ENCODE measurements around the gene ADD3.

The ADD3 gene

DNA sequence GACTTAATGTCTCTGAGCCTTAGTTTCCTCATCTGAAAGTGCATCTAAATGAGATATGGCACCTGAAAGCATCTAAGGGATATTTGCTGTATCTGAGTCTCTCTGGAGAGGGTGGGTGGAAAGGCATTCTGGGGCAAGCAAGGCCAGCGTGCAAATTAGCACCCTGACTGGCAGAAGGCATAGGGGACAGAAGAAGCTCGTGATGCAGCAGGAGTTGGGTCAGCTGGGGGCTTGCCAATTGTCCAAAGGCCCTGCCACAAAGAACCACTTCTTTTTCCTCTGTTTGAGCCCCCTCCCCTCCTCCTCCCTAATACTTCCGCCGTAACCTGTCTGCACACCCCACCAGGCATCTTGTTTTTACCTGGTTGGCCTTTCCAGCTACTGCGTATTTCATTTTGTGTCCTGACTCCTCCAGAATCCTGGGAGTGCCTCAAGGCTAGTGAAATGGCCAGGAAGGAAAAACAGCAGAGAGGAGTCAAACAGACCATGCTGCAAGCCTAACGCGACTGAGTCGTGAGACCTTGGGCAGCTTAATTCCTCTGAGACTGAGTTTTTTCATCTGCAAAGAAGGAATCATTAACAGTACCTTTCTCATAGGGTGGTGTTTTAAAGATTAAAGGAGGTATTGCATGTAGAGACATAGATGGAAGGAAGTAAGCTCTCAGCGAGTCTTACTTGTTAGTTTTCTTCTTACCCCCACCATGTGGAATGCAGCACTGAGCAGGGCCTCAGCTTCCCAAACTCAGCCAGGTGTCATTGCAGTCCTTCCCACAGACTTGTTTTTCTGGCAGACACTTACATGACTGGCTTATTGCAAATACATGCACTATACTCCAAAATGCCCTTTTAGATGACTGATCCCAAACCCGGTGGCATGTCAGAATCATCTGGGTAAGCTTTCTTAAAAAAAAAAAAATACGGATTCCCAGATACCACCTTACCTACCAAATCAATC lies 150.5 kb downstream of the ADD3 start:
- DNase-seq = no peak

DNA sequence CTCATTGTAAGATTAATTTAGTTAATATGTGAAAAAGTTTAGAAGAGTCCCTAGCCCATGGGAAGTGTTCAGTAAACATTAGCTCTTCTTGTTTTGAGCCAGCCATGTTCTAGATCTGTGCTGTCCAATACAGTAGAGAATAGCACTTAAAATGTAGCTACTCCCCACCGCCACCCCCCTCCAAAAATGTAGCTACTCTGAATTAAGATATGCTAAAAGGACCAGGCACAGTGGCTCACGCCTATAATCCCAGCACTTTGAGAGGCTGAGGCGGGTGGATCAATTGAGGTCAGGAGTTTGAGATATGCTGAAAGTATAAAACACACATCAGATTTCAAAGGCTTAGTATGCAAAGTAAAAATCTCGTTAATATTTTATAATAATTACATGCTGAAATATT lies 152.3 kb downstream of the ADD3 start:
- DNase-seq = no peak

DNA sequence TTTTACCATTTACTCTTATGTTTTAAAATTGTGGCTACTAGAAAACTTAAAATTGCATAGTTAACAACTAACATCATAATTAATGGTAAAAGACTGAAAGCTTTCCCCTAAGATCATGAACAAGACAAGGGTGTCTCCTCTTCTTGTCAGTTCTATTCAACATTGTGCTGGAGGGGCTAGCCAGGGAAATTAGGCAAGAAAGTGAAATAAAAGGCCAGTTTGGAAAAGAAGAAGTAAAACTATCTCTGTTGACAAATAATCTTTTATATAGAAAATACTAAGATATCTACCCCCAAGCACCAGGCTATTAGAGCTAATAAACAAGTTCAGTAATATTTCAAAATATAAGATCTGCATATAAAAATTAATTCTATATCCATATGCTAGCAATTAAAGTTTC lies 152.7 kb downstream of the ADD3 start:
- no peak for DNase-seq

DNA sequence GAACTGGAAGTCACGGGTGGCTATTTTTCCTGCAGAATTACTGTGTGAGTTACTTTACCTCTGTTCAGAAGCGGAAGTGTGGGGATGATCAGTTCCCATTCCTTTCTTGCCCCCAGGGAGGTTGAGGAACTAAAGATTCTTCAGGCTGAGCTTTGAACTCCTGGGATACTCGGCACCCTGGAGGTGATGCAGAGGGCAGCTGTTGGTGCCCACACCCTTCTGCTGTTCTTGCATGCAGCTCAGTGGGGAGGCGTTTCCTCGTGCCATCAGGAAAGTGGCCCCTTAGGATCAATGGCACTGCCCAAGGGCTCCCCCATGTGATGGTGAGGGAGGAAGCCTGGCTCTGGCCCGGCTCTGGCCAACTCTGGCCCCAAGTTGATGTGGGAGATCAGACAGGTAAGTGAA lies 155.0 kb downstream of the ADD3 start:
- DNase-seq = no peak

DNA sequence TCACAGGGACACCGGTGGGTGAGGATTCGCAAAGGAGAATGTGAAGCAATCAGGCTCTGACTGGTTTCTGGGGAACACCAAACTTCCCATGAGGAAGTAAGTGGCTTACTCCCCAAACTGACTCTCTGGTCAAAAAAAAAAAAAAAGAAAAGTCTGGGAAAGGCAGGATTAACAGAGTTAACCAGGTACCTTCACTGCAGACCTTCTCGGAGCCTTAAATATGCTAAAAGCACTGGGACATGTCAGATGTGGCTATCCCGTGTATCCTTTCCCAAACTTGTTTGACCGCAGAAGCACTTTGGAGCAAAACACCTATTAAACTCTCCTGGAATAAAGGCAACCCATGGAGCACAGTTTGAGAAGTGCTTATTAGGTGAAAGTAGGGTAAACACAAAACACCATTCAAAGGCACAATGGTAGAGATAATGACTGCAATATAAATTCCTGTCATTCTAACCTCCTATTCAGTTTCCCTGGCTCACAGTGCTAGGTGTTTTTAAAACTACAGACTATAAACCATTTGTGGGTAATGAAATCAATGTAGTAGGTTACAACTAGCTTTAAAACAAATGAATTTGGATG lies 155.5 kb downstream of the ADD3 start:
- no peak for DNase-seq

DNA sequence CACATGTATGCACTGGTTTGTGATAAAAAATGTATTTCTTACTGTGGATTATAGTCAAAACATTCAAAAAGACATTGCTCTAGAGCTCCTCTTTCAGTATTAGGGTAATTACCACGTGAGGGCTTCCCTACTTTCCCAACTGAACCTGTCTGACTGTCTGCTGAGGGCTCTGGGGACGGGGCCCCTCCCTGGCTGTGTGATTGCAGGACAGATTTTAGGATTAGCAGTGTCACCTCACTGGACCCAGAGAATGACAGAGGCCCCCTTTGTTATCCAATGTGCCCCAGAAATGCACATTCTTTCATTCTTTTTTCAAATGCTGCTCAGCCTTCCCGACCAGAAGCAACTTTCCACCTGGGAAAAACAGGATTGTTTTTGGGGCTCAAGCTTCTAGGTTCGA lies 156.1 kb downstream of the ADD3 start:
- DNase-seq = no peak

DNA sequence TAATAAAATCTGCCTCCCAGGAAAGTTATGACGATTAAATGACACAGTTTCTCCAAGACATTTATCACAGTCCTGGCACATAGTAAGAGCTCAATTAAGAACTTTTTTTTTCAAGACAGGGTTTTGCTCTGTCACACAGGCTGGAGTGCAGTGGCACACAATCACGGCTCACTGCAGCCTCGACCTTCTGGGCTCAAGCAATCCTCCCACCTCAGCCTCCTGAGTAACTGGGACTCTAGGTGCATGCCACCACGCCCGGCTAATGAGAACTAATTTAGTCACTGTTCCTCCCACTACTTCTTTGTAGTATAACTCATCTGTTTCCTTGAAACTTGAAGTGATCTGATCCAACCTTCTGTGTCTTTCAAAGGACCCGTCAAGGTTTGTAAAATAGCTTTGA lies 157.5 kb downstream of the ADD3 start:
- DNase-seq = no peak

DNA sequence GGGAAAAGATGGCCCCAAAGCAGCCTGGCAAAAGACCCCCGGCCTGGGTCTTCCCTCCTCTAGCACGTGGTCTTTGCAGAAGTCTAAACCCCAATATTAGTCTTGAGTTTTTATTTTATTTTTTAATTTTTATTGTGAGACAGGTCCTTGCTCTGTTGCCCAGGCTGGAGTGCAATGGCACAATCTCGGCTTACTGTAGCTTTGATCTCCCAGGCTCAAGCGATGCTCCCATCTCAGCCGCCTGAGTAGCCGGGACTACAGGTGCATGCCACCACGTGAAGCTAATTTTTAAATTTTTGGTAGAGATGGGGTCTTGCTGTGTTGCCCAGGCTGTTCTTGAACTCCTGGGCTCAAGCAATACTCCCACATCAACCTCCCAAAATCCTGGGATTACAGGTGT lies 159.4 kb downstream of the ADD3 start:
- DNase-seq = no peak

DNA sequence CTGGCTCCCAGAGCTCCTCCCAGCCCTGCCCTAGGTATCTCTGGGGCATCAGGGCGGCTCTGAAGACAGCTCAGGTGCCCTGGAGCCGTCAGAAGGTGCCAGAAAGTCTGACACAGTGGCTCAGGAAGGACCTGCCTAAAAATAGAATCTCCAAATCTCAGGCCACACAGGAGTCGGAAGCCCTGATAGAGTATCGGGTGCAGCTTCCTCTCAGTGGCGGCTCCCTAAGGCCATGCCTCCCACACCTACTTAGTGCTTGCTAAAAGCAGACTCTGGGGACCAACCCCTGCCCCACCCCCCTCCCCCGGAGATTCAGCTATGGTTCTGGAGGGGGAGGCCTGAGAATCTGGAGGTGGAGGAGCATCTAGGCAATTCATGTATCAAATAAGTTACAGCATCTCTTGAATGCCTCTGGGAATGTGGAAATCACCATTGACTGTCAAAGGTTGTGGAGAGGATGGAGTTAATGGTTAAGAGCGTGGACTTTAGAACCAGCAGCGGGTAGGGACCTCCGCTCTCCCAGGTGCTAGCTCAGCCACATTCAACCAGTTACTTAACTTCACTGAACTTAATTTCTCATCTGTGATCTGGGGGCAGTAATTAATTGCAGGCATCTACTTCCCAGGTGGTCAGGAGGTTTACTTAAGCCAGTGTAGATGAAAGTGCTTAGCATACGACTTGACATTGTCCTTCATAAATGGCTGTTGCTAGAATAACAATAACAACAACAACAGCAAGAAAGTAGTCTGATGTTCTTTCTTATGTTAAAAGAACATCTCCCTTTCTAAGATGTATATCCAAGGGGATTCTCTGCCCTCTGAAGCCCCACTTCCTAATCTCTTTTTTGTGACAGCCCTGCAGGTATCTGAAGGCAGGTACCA lies 161.1 kb downstream of the ADD3 start:
- no peak for DNase-seq

DNA sequence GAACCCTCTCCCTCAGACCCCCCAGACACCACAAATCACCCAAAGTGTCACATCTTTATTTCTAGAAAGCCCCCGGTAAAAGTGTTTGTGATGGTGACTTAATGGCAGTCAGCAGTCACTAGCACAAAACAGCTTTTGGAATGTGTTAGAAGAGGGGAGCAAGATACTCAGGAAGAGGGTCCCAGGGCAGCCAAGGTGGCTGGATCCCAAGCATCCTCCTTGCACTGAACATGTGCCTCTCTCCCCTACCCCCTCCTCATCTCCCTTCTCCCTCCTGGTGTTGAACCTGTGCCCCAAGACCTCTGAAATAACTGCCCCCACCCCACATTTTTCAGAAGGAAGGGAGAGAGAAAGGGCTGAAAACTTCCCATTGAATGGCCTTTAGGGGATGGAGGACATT lies 161.8 kb downstream of the ADD3 start:
- no peak for DNase-seq

DNA sequence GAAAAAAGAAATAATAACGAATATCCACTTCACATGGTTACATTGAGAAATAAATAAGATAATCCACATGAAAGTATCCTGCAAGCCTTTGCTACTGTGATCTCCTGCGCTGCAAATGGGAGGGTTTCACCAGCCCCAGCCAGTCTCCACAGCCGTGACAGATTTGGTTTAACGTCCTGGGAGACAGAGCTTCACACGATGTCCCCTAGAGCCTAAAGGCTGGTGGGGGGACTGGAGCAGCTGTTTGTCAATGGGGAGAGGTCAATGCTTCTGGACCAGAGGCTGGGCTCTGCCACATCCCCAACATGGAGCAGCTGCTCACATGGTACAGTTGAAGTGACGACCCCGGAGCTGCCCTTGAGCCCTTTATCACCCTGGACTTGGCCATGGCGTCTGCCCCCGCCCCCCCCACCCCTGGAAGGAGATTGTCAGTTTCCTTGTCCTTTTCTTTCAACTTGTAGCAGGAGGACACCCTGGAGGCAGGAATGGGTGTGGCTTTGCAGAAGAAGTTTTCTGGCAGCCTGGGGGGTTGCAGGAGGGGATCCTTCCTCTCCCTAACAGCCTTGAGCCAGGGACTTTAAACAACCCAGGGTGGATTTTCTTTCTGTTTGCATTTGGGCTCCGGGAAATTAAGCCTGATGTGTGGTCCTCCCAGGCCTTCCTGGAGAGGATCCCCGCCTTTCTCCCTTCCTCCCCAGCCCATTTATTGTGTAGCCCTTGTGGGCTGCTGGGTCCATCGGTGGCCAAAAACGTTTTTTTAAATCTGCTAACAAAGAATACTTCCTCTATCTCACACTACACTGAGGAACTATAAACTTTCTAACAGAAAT lies 162.6 kb downstream of the ADD3 start:
- DNase-seq = no peak

DNA sequence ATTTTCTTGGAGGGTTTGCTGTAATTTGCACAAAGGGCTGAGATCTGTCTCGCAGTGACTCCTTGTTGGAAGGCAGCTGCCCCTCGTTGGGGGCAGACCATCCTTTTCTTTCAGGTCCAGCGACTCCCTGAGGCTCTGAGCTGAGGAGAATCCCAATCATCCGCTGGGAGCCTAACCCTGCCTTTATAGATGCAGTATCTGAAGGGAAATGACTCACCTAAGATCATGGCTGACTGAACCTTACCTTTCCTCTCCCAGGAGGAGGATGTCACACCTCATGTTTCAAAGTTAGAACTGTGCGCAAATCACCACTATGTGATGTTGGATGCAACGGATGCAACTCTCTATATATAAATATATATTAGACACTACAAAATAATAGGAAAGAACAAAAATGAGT lies 163.2 kb downstream of the ADD3 start:
- DNase-seq = no peak

DNA sequence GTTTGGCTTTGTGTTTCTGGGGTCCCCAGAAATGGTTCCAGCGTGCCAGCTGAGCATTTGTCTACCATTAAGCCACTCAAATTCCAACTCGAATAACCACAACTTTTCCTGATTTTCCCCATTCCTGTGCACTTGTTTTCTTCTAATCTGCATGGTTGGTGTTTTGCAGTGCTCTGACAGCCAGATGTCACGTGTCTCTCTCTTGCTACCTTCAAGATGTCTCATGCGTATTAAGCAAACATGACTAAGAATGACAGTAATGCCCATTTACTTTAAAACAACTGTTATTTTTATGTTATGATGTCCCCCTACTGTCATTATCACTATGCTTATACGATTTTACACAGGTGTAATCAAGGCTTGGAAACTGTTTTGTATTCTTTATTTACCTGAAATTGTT lies 164.4 kb downstream of the ADD3 start:
- DNase-seq = no peak

DNA sequence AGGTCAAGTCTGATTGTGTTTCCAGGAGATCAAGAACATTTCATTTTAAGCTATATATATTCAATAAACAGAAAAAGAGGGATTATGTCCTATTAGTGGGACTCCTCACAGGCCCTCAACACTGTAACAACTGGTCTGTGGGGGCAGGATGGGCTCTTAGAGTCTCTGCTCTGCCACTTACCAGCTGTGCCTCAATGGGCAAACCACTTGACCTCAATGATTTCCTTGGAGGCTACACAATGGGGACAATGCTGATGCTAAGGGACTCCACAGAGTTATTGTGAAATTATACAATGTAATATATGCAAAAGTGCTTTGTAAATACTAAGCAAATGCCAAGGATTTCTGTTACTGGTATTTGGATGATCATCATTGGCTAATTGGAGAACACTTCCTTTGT lies 166.4 kb downstream of the ADD3 start:
- no peak for DNase-seq

DNA sequence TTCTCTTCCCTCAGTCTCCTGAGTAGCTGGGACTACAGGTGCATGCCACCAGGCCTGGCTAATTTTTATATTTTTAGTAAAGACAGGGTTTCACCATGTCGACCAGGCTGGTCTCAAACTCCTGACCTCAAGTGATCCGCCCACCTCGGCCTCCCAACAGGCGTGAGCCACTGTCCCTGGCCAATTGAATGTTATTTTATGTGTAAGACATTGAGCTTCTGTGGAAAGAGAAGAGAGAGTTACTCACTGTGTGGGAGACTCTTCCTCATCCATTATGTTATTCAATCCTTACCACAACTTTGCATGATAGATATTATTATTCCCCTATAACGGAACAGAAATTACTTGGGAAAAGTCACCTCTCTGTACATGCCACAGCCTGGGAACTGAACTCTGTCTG lies 167.0 kb downstream of the ADD3 start:
- no peak for DNase-seq

DNA sequence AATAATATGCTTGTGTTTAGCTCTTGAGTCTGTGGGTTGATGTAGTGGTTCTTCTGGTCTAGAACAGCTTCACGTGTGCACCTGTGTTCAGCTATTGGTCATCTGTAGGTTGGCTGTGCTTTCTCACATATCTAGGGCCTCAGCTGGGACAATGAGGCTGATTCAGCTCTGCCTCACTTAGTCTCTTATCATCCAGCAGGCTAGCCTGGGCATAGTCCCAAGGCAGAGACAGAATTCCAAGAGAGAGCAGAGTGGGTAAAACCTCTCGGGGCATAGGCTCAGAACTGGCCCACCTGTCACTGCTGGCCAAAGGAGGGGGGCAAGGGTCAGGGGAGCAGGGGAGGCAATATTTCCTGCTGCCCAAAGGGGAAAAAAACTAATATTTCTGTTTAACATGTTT lies 167.6 kb downstream of the ADD3 start:
- DNase-seq = no peak

DNA sequence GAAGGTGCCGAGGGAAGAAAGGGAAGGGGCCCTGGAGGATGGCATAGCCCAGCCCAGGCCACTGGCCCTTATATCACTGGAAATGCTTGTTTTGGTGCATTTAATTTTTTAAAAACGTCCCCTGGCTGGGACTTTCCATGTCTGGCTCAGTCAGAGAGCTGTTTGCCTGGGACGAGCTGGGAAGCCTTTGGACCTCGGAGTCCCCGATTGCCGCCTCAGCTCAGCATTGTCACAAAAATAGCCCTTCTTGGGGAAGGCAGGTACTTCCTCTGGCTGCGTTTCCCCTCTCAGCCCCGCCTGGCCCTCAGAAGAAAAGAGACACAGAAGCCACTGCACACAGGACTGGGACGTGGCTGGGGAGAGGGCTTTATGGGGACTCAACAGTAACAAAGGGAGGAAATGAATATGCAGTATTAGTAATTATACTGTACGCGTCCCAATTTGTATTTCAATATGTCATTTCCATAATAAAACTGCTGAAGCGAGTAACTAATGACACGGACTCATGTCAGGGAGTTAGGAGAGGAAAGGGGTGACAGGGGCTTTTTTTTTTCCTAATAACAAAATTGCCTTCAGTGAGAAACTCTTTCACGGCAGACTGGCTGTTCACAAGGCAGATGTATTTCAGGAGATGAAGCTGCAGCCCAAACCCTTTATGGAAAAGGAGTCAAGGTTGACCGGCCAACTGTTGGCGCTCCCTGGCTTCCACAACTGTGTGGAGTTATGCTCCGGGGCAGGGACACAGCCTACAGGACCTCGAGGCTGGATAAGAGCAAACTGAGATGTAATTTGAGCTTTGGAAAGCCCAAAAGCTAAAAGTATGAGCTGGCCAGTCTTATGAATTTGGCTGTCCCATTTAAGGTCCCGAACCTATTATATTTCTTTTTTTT lies 168.6 kb downstream of the ADD3 start:
- no peak for DNase-seq

DNA sequence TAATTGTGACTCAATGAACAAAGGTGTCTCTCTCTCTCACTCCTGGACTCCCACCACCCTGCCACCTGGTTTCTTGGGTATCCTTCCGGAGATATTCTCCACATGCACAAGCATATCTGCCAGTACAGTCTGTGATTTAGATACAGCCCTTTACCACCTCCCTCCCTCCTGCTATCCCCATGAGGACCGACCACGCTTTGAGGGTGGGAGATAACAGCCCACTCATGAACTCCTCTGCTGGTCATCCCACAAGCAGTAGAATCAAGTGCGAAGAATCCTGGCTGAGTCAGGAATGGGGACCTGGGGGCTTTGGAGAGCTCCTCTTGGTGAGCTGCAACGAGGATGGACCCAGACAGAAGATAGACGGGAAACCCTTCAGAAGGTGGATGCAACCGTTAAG lies 171.4 kb downstream of the ADD3 start:
- DNase-seq = no peak

DNA sequence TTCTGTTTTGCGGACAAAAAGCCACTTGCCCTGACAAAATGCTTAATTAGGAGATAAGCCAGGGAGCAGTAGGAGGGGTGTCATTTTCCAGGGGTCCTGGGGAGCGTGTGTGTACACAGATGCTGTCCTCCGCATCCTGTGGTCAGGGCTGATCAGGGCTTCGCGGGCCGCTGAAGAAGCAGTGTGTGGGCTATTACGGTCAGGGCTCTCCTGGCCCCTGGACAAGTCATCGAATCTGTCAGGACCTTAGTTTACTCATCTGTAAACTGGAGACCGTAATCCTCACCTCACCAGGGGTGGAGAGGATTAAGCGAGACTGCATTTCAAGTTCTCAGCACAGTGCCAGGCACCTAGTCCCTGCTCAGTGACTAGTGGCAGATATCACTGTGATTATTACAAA lies 173.7 kb downstream of the ADD3 start:
- no peak for DNase-seq

DNA sequence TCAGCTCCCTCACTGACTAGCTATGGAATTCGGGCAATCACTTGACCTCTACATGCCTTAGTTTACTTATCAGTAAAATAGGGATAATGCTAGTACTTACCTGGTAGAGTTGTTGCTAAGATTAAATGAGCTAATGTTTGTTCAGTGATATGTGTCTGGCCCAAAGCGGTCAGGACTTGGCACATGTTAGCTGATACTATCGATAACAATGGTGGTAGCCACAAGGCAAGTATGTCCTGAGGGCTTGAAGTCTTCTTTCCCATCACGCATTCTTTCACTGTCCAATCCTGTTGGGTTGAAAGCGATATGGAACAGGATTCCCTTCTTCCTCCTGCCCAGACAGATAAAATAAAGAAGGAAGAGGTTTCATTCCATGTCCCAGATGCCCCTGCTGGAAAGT lies 174.1 kb downstream of the ADD3 start:
- DNase-seq = no peak

DNA sequence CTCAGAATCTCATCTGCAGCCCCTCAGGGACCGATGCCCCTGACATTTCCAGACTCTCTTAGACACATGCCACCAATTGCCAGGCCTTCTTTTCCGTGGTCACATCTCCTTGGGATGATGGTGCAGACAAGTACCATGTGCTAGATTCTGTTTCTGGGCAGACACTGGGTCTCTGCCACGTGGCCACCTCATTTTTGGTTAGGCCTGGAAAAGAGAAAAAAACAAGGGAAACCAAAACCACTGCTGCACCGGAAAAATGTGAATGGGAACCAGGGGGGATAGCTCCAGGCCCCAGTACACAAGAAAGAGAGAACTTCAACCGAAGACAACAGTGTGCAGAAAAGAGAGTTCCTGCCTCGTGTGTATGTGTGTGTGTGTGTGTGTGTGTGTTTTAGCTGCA lies 176.6 kb downstream of the ADD3 start:
- DNase-seq = no peak

Data from CD4-positive, alpha-beta T cell treated with Interferon gamma for 1 hour (primary cell).